Lower lobe of right lung (tissue), 2 donors: ENCODE results near the gene JCAD. TPM values are rescaled to one million over a fixed set of nuclear protein-coding genes. Genes with fewer than 3 reads are reported as not detected.
A peak's percentile ranks its signal among the peaks of the same experiment; 100 is the strongest.

Source experiments
- ATAC-seq, 2 donors: fragments of 200-7000 bp; cut with Tn5 transposase; one replicate each; pipeline ENCODE4 v1.9.1; 2020 to 2022; ENCODE audit warnings: mild to moderate bottlenecking in 2 of 2, moderate library complexity in 2 of 2
- DNase-seq: peaks from one replicate; pipeline ENCODE4 v3.0.0-alpha.2; 2020
- H3K27ac ChIP-seq: fragments of 200-600 bp; one replicate; pipeline ENCODE4 v1.8.0; 2022
- H3K27me3 ChIP-seq: fragments of 200-600 bp; one replicate; pipeline ENCODE4 v1.8.0; 2022; ENCODE audit warnings: low read depth
- H3K36me3 ChIP-seq: fragments of 200-600 bp; one replicate; pipeline ENCODE4 v1.8.0; 2022; ENCODE audit warnings: mild to moderate bottlenecking
- H3K4me1 ChIP-seq: fragments of 200-600 bp; one replicate; pipeline ENCODE4 v1.8.0; 2022
- H3K4me3 ChIP-seq: fragments of 200-600 bp; one replicate; pipeline ENCODE4 v1.8.0; 2022; ENCODE audit warnings: mild to moderate bottlenecking
- H3K9me3 ChIP-seq: fragments of 200-600 bp; one replicate; pipeline ENCODE4 v1.8.0; 2022
- intact Hi-C: fragments of 100-400 bp; cut with DNase I; formaldehyde crosslinking; loops from one replicate; pipeline ENCODE4 v1.11.0; 2022
- total RNA-seq: library from RNA; stranded (reverse); fragmentation: NEBNext Ultra II Directional; extraction: Animal tissue kit (Norgen Biotek cat#: 25700); gene quantifications from one replicate; pipeline ENCODE4 v1.2.1, GENCODE V29; 2021
- TF ChIP-seq, protein P1 (sequence below): fragments of 200-600 bp; IDR thresholded peaks from one replicate; pipeline ENCODE4 v1.8.0; 2022; ENCODE audit warnings: antibody characterized with exemption, mild to moderate bottlenecking
- donor health status: DM: no; HTN: yes; CAD: no; lungs with severe emphysema.

Gene JCAD
- total RNA-seq, 1 donor from 2014 or later = 101 TPM

DNA sequence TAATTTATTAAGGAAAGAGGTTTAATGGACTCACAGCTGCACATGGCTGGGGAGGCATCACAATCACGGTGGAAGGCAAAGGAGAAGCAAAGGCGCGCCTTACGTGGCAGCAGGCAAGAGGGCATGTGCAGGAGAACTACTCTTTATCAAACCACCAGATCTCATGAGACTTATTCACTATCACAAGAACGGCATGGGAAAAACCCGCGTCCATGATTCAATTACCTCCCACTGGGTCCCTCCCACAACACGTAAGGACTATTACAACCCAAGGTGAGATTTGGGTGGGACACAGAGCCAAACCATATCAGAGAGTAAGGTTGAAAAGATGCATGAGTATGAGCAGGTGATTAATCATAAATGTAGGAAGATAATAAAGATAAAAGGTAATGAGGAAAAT is 3.2 kb upstream of the JCAD start:
- H3K36me3 ChIP-seq = no peaks in the 10 kb centered on the region
- intact Hi-C loops = no loop called here
- H3K4me1 ChIP-seq = peaks cover 13% of the 10 kb centered on the region
- H3K27me3 ChIP-seq = peaks cover 12% of the 10 kb centered on the region
- no peak overlapping the region for H3K27ac ChIP-seq
- ATAC-seq (no peak), DNase-seq (no peak)
- TF ChIP-seq, protein P1, sequence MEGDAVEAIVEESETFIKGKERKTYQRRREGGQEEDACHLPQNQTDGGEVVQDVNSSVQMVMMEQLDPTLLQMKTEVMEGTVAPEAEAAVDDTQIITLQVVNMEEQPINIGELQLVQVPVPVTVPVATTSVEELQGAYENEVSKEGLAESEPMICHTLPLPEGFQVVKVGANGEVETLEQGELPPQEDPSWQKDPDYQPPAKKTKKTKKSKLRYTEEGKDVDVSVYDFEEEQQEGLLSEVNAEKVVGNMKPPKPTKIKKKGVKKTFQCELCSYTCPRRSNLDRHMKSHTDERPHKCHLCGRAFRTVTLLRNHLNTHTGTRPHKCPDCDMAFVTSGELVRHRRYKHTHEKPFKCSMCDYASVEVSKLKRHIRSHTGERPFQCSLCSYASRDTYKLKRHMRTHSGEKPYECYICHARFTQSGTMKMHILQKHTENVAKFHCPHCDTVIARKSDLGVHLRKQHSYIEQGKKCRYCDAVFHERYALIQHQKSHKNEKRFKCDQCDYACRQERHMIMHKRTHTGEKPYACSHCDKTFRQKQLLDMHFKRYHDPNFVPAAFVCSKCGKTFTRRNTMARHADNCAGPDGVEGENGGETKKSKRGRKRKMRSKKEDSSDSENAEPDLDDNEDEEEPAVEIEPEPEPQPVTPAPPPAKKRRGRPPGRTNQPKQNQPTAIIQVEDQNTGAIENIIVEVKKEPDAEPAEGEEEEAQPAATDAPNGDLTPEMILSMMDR = no peak
- H3K9me3 ChIP-seq = no peaks in the 10 kb centered on the region
- H3K4me3 ChIP-seq = no peak overlapping the region

DNA sequence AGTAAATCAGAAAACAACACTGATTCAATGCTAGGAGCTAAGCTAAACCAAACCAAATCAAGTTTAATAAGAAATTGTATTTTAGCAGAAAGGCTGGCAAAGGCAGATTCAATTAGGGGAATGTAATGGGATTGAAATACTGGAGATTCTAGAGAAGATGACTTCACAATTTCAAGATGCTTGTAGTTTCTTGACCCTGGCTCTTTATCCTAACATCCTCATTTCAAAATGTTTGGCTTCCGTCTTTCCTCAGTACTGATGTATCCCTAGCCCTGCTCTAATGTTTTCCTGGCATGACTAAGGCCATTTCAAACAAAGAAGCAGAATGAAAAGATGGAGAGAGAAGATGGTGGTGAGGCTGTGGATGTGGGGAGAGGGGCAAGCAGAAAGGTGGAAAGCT is 2.7 kb upstream of the JCAD start:
- H3K27me3 ChIP-seq = peaks cover 12% of the 10 kb centered on the region
- H3K4me1 ChIP-seq = peaks cover 18% of the 10 kb centered on the region
- H3K9me3 ChIP-seq = no peaks in the 10 kb centered on the region
- no peak overlapping the region for H3K4me3 ChIP-seq
- TF ChIP-seq, protein P1 = no peak
- DNase-seq (no peak), ATAC-seq (no peak)
- no peaks in the 10 kb centered on the region for H3K36me3 ChIP-seq
- intact Hi-C loops = no loop called here
- H3K27ac ChIP-seq = no peak overlapping the region

DNA sequence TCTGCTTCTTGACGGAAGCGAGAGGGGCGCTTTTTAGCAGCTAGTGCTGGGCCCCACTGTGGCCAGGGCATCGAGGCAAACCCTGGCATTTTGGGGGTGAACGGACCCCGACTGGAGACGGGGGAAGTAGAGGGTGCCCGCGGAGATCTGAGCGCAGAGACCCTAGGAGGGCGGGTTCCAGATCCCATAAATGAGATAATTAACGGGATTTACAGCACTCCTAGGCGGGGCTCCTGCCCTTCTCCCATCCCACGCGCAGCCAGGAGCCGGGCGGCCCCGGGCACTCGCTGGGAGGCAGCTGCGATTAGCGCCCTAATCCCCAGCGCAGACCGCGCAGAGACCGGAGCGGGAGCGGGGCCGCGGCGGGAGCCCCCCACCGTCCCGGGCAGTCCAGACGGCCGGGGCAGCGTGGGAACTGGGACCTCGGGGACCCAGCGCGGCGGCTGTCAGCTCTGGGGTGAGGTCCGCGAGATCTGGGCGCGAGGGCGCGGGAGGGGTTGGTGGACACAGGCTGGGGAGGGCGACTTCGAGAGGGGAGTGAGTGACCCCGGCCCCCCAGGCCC is 735 bp downstream of the JCAD start:
- Histone ChIP-seq H3K4me3 (peak overlapping the region; percentile 73), H3K27ac (peak overlapping the region; percentile 89), H3K4me1 (peaks cover 20% of the 10 kb centered on the region), H3K9me3 (no peaks in the 10 kb centered on the region), H3K36me3 (no peaks in the 10 kb centered on the region), H3K27me3 (peaks cover 11% of the 10 kb centered on the region)
- intact Hi-C loops = no loop called here
- ATAC-seq (peak; percentile 56 to 57), DNase-seq (no peak)
- TF ChIP-seq, protein P1 = no peak

DNA sequence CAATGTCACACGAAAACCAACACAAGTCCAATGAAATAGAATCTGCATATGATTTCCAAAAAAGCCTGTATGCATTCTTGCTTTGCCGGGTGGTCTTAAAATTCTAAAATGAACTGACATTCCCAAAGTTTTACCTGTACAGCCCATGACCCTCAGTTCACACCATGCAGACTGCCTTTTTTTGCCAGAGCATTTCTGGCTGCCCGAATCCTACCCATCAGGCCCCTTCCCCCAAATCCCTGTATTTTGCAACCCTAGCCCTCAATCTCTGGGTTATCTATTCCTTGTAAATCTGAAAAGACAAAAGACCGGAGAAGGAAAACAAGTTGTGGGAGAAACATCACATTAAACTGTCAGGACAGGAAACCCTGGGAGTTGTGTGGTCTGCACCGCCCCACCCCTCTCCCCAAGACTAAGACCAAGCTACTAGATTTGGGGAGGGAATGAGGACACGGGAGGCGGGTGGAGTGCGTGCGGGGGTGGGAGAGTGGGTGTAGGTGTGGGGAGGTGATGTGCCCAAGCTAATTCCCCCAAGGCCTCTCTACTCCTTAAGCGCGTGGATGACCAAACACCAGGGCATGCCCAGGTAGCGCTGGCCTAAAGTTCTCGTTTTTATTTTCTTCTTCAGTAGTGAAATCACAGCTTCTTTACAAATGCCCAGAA is 1.4 kb downstream of the JCAD start:
- H3K9me3 ChIP-seq = no peaks in the 10 kb centered on the region
- TF ChIP-seq, protein P1 = no peak
- DNase-seq = no peak
- peaks cover 20% of the 10 kb centered on the region for H3K4me1 ChIP-seq
- no peaks in the 10 kb centered on the region for H3K36me3 ChIP-seq
- peak; percentile 27 to 28 for ATAC-seq
- intact Hi-C loops = no loop called here
- H3K27ac ChIP-seq = peak overlapping the region; percentile 89
- H3K4me3 ChIP-seq = peak overlapping the region; percentile 73
- peaks cover 10% of the 10 kb centered on the region for H3K27me3 ChIP-seq

DNA sequence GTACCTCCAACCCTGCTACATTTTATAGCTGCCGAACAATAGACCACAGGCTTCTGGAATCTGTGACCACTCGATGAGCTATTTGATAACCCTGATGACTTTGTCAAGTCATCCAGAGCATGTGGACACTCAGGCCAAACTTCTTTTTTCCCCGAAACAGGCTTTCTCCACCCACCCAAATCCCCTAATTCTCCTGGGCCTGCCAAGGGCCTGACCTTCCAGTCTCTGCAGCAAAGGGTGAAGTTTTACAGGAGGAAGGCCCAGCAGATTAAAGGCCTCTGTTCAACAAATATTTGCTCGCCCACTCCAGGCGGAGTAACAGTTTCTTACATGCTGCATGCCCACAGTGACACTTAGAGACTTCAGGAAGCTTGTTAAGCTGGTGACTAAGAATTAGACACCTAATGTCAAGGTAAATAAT is 2.0 kb downstream of the JCAD start:
- no peaks in the 10 kb centered on the region for H3K9me3 ChIP-seq
- peak overlapping the region; percentile 73 for H3K4me3 ChIP-seq
- intact Hi-C loops = no loop called here
- no peaks in the 10 kb centered on the region for H3K36me3 ChIP-seq
- peak overlapping the region; percentile 89 for H3K27ac ChIP-seq
- peak in 1 of 2 donors; percentile 59 for ATAC-seq
- H3K27me3 ChIP-seq = peaks cover 10% of the 10 kb centered on the region
- H3K4me1 ChIP-seq = peaks cover 21% of the 10 kb centered on the region
- TF ChIP-seq, protein P1 = no peak
- no peak for DNase-seq
